Activated CD4-positive, alpha-beta T cell treated with anti-CD3 and anti-CD28 coated beads for 36 hours (primary cell): ENCODE results near the gene GDF15. TPM values are rescaled to one million over a fixed set of nuclear protein-coding genes. Genes with fewer than 3 reads are reported as not detected.

ENCODE experiments used
- ATAC-seq: fragments of 200-7000 bp; cut with Tn5 transposase; one replicate; pipeline ENCODE4 v1.10.0; 2021; ENCODE audit warnings: mild to moderate bottlenecking, moderate library complexity
- CTCF ChIA-PET: fragments of 350-600 bp; sonication (Branson Sonifier 250); formaldehyde crosslinking; loops from one replicate; lab custom pipeline; 2021; ENCODE audit warnings: antibody characterized with exemption; lab: Charles Lee
- POLR2A ChIA-PET: fragments of 350-600 bp; sonication (Branson Sonifier 250); formaldehyde crosslinking; loops from one replicate; lab custom pipeline; 2021; ENCODE audit warnings: antibody characterized with exemption, inconsistent platforms; lab: Charles Lee
- DNase-seq: peaks from one replicate; pipeline ENCODE4 v3.0.0-alpha.2; 2020
- H3K27ac Mint-ChIP-seq: one replicate; pipeline ENCODE4 v1.8.0; 2021; ENCODE audit warnings: mixed read lengths
- H3K27me3 Mint-ChIP-seq: one replicate; pipeline ENCODE4 v1.8.0; 2021; ENCODE audit warnings: mixed read lengths
- H3K36me3 Mint-ChIP-seq: one replicate; pipeline ENCODE4 v1.8.0; 2021; ENCODE audit warnings: low read depth, mixed read lengths
- H3K4me1 Mint-ChIP-seq: one replicate; pipeline ENCODE4 v1.8.0; 2021; ENCODE audit warnings: mixed read lengths
- H3K4me3 Mint-ChIP-seq: one replicate; pipeline ENCODE4 v1.8.0; 2021; ENCODE audit warnings: mild to moderate bottlenecking, moderate library complexity, mixed read lengths
- H3K9me3 Mint-ChIP-seq: one replicate; pipeline ENCODE4 v1.8.0; 2021; ENCODE audit warnings: low read depth, mixed read lengths
- intact Hi-C, 2 experiments: fragments of 100-400 bp; cut with DNase I in 1 of 2; cut with micrococcal nuclease in 1 of 2; formaldehyde crosslinking; loops; one replicate each; pipeline versions ENCODE4 v1.14.2 to v1.15.1; 2022 to 2024; cut with DNase I, micrococcal nuclease
- total RNA-seq, 2 experiments: library from RNA; stranded (reverse); gene quantifications; one replicate each; pipeline ENCODE4 v1.2.3, GENCODE V29; 2021

GDF15 gene
- total RNA-seq, 2 experiments from 2014 or later: not detected

GRCh38 chr19:18419699-18420460 lies 33.9 kb downstream of the GDF15 start:
- H3K4me1 Mint-ChIP-seq: peaks cover 80% of the 10 kb centered on the region
- H3K36me3 Mint-ChIP-seq: peaks cover 2% of the 10 kb centered on the region
- CTCF ChIA-PET: interaction anchor here (0.7 to 6.4 kb wide), 10 partner anchors 9 to 228 kb away, joined by 3 to 48 read pairs (median 4); partner anchors contain the start of gene MPV17L2
- no peaks in the 10 kb centered on the region for H3K9me3 Mint-ChIP-seq
- peak; percentile 34 for ATAC-seq
- POLR2A ChIA-PET: interaction anchor here (0.6 to 1.9 kb wide), 6 partner anchors 26 to 176 kb away, joined by 3 to 10 read pairs (median 4); partner anchors contain the start of gene JUND
- peak overlapping the region; percentile 80 for H3K27ac Mint-ChIP-seq
- DNase-seq: peak; percentile 73
- intact Hi-C loops: loop anchor here (1.0 to 5.0 kb wide), 7 partner anchors 17 to 267 kb away; partner anchors contain the start of genes GDF15 (in 1 of the 2), PIK3R2 (in 1 of the 2) and RAB3A (in 1 of the 2)
- H3K27me3 Mint-ChIP-seq: peaks cover 23% of the 10 kb centered on the region
- peak overlapping the region; percentile 90 for H3K4me3 Mint-ChIP-seq

GRCh38 chr19:18420930-18421329 lies 35.0 kb downstream of the GDF15 start:
- intact Hi-C loops: loop anchor here in 1 of 2 experiments (5.0 kb wide), 1 partner anchor 34 kb away; the partner anchor contains the start of gene GDF15
- POLR2A ChIA-PET: interaction anchor here (1.1 kb wide), 1 partner anchor 25 kb away, joined by 3 read pairs; no protein-coding TSS in a partner anchor
- ATAC-seq: no peak
- peak overlapping the region; percentile 15 for H3K27ac Mint-ChIP-seq
- peaks cover 2% of the 10 kb centered on the region for H3K36me3 Mint-ChIP-seq
- peaks cover 19% of the 10 kb centered on the region for H3K27me3 Mint-ChIP-seq
- peak; percentile 16 for DNase-seq
- peak overlapping the region; percentile 90 for H3K4me3 Mint-ChIP-seq
- CTCF ChIA-PET: interaction anchor here (1.0 to 1.5 kb wide), 3 partner anchors 33 to 426 kb away, joined by 3 to 5 read pairs (median 3); no protein-coding TSS in a partner anchor
- H3K4me1 Mint-ChIP-seq: peaks cover 77% of the 10 kb centered on the region
- no peaks in the 10 kb centered on the region for H3K9me3 Mint-ChIP-seq

GRCh38 chr19:18421371-18421959 lies 35.5 kb downstream of the GDF15 start:
- ChIA-PET POLR2A (interaction anchor here (0.8 to 1.1 kb wide), 2 partner anchors 24 to 144 kb away, joined by 3 to 7 read pairs; no protein-coding TSS in a partner anchor), CTCF (interaction anchor here (0.6 to 1.5 kb wide), 4 partner anchors 33 to 426 kb away, joined by 3 to 5 read pairs (median 3); partner anchors contain the start of gene UPF1)
- Mint-ChIP-seq H3K4me1 (peaks cover 73% of the 10 kb centered on the region), H3K9me3 (no peaks in the 10 kb centered on the region), H3K27me3 (peaks cover 16% of the 10 kb centered on the region), H3K4me3 (peak overlapping the region; percentile 90), H3K27ac (peak overlapping the region; percentile 85), H3K36me3 (peaks cover 2% of the 10 kb centered on the region)
- ATAC-seq: no peak
- intact Hi-C loops: loop anchor here in 1 of 2 experiments (5.0 kb wide), 1 partner anchor 34 kb away; the partner anchor contains the start of gene GDF15
- peak; percentile 24 for DNase-seq

- no peaks in the 10 kb centered on the region for H3K9me3 Mint-ChIP-seq
- ChIA-PET POLR2A (interaction anchor here (0.7 kb wide), 1 partner anchor 143 kb away, joined by 6 read pairs; no protein-coding TSS in a partner anchor), CTCF (interaction anchor here (1.0 kb wide), 1 partner anchor 13 kb away, joined by 3 read pairs; no protein-coding TSS in a partner anchor)
- DNase-seq (no peak), ATAC-seq (no peak)
- H3K4me1 Mint-ChIP-seq: peaks cover 64% of the 10 kb centered on the region
- H3K27ac Mint-ChIP-seq: peak overlapping the region; percentile 85
- peaks cover 2% of the 10 kb centered on the region for H3K36me3 Mint-ChIP-seq
- H3K27me3 Mint-ChIP-seq: peaks cover 10% of the 10 kb centered on the region
- H3K4me3 Mint-ChIP-seq: peak overlapping the region; percentile 90
- intact Hi-C loops: loop anchor here in 1 of 2 experiments (5.0 kb wide), 1 partner anchor 35 kb away; the partner anchor contains the start of gene GDF15
Observed at GRCh38 chr19:18422530-18423191, 36.7 kb downstream of the GDF15 start.

GRCh38 chr19:18423258-18424020 lies 37.5 kb downstream of the GDF15 start:
- peaks cover 3% of the 10 kb centered on the region for H3K27me3 Mint-ChIP-seq
- peaks cover 57% of the 10 kb centered on the region for H3K4me1 Mint-ChIP-seq
- ChIA-PET POLR2A (interaction anchor here (0.5 to 0.7 kb wide), 2 partner anchors 144 to 448 kb away, joined by 6 read pairs; no protein-coding TSS in a partner anchor), CTCF (interaction anchor here (0.8 to 1.0 kb wide), 2 partner anchors 14 to 35 kb away, joined by 3 read pairs; no protein-coding TSS in a partner anchor)
- peaks cover 2% of the 10 kb centered on the region for H3K36me3 Mint-ChIP-seq
- peak overlapping the region; percentile 90 for H3K4me3 Mint-ChIP-seq
- intact Hi-C loops: loop anchor here in 1 of 2 experiments (5.0 kb wide), 1 partner anchor 36 kb away; the partner anchor contains the start of gene GDF15
- DNase-seq: no peak
- H3K27ac Mint-ChIP-seq: peak overlapping the region; percentile 85
- ATAC-seq: no peak
- H3K9me3 Mint-ChIP-seq: no peaks in the 10 kb centered on the region

- intact Hi-C loops: loop anchor here in 1 of 2 experiments (5.0 kb wide), 1 partner anchor 37 kb away; the partner anchor contains the start of gene GDF15
- no peaks in the 10 kb centered on the region for H3K9me3 Mint-ChIP-seq
- DNase-seq: no peak
- H3K27ac Mint-ChIP-seq: no peak overlapping the region
- POLR2A ChIA-PET: interaction anchor here (0.5 kb wide), 1 partner anchor 448 kb away, joined by 6 read pairs; no protein-coding TSS in a partner anchor
- H3K36me3 Mint-ChIP-seq: peaks cover 2% of the 10 kb centered on the region
- CTCF ChIA-PET: interaction anchor here (0.5 to 0.8 kb wide), 3 partner anchors 12 to 1067 kb away, joined by 3 read pairs; no protein-coding TSS in a partner anchor
- no peak overlapping the region for H3K4me3 Mint-ChIP-seq
- ATAC-seq: no peak
- no peaks in the 10 kb centered on the region for H3K27me3 Mint-ChIP-seq
- peaks cover 54% of the 10 kb centered on the region for H3K4me1 Mint-ChIP-seq
Observed at GRCh38 chr19:18424122-18424889, 38.3 kb downstream of the GDF15 start.

GRCh38 chr19:18424890-18425514 lies 39.0 kb downstream of the GDF15 start:
- Mint-ChIP-seq H3K4me1 (peaks cover 61% of the 10 kb centered on the region), H3K36me3 (peaks cover 2% of the 10 kb centered on the region), H3K9me3 (no peaks in the 10 kb centered on the region), H3K27ac (no peak overlapping the region), H3K4me3 (no peak overlapping the region), H3K27me3 (no peaks in the 10 kb centered on the region)
- ATAC-seq (no peak), DNase-seq (no peak)
- intact Hi-C loops: loop anchor here in 1 of 2 experiments (5.0 kb wide), 1 partner anchor 38 kb away; the partner anchor contains the start of gene GDF15
- ChIA-PET CTCF (interaction anchor here (0.6 kb wide), 3 partner anchors 27 to 252 kb away, joined by 3 read pairs; no protein-coding TSS in a partner anchor), POLR2A (no interaction called here)

GRCh38 chr19:18425515-18426415 lies 39.8 kb downstream of the GDF15 start:
- ATAC-seq (no peak), DNase-seq (no peak)
- intact Hi-C loops: no loop called here
- Mint-ChIP-seq H3K9me3 (no peaks in the 10 kb centered on the region), H3K27ac (peak overlapping the region; percentile 1), H3K4me1 (peaks cover 60% of the 10 kb centered on the region), H3K27me3 (no peaks in the 10 kb centered on the region), H3K36me3 (peaks cover 1% of the 10 kb centered on the region), H3K4me3 (no peak overlapping the region)
- ChIA-PET POLR2A (interaction anchor here (0.6 kb wide), 1 partner anchor 16 kb away, joined by 9 read pairs; no protein-coding TSS in a partner anchor), CTCF (interaction anchor here (0.6 to 0.8 kb wide), 4 partner anchors 9 to 252 kb away, joined by 3 read pairs; no protein-coding TSS in a partner anchor)
